Neural crest cell (in vitro differentiated cells): Measurements from ENCODE around the gene L3MBTL3. TPM values are rescaled to one million over a fixed set of nuclear protein-coding genes. Genes with fewer than 3 reads are reported as not detected.
A peak's percentile ranks its signal among the peaks of the same experiment; 100 is the strongest.

ENCODE experiments used
- DNase-seq: peaks from one replicate; pipeline ENCODE4 v3.0.0; 2021; ENCODE audit warnings: low read depth, mixed read lengths, low spot score
- H3K27ac Mint-ChIP-seq: one replicate; pipeline ENCODE4 v1.8.0; 2021; ENCODE audit warnings: mild to moderate bottlenecking, mixed read lengths; ENCODE audit not compliant: unreplicated experiment
- H3K27me3 Mint-ChIP-seq: 2 replicates; pipeline ENCODE4 v1.8.0; 2021; ENCODE audit warnings: low read depth, mild to moderate bottlenecking, mixed read lengths
- H3K36me3 Mint-ChIP-seq: 2 replicates; pipeline ENCODE4 v1.8.0; 2021; ENCODE audit warnings: low read depth, mild to moderate bottlenecking, mixed read lengths
- H3K4me1 Mint-ChIP-seq: 2 replicates; pipeline ENCODE4 v1.8.0; 2021; ENCODE audit warnings: mixed read lengths
- H3K4me3 Mint-ChIP-seq: one replicate; pipeline ENCODE4 v1.8.0; 2021; ENCODE audit warnings: mild to moderate bottlenecking, mixed read lengths
- H3K9me3 Mint-ChIP-seq: 2 replicates; pipeline ENCODE4 v1.8.0; 2021; ENCODE audit warnings: mixed read lengths
- CTCF ChIP-seq: fragments of 200-600 bp; sonication (generic); conservative IDR thresholded peaks from 2 replicates; pipeline ENCODE4 v1.5.0; 2021; ENCODE audit warnings: antibody characterized with exemption, mild to moderate bottlenecking
- total RNA-seq: library from RNA; stranded (reverse); gene quantifications from 2 replicates; pipeline ENCODE4 v1.2.1, GENCODE V29; 2021

Gene L3MBTL3
- total RNA-seq, 1 donor from 2014 or later, result 22.8 TPM

GRCh38 chr6:130057495-130057894, 39.1 kb downstream of the L3MBTL3 start:
- no peak overlapping the region for H3K4me3 Mint-ChIP-seq
- DNase-seq, result no peak

DNA sequence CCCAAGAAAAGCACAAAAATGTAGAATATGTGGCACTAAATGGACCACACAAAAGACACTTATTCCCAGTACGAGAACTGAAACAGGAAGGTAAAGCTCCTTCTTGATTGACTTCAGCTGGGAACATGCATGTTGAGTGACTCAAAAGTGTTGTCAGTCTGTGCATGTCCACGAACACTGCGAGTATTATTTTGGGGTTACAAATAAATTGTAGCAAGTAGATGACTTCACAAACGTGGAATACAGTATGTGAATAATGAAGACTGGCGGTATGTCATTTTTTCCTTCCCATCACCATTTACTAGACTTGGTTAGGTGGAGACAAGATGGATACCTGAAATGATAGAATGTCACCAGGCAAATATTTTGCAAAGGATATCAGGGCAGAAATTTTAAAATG, 45.4 kb downstream of the L3MBTL3 start:
- TF ChIP-seq CTCF, result no peak
- no peak overlapping the region for H3K27ac Mint-ChIP-seq
- peaks cover 20% of the 10 kb centered on the region for H3K36me3 Mint-ChIP-seq
- no peak for DNase-seq
- peaks cover 8% of the 10 kb centered on the region for H3K4me1 Mint-ChIP-seq
- no peaks in the 10 kb centered on the region for H3K27me3 Mint-ChIP-seq
- H3K9me3 Mint-ChIP-seq, result no peaks in the 10 kb centered on the region
- no peak overlapping the region for H3K4me3 Mint-ChIP-seq

More at GRCh38 chr6:130057495-130057894, 39.1 kb downstream of the L3MBTL3 start:
- Mint-ChIP-seq H3K27me3 (no peaks in the 10 kb centered on the region), H3K4me1 (peaks cover 6% of the 10 kb centered on the region), H3K36me3 (peaks cover 38% of the 10 kb centered on the region), H3K27ac (no peak overlapping the region), H3K9me3 (no peaks in the 10 kb centered on the region)
- TF ChIP-seq CTCF, result no peak

DNA sequence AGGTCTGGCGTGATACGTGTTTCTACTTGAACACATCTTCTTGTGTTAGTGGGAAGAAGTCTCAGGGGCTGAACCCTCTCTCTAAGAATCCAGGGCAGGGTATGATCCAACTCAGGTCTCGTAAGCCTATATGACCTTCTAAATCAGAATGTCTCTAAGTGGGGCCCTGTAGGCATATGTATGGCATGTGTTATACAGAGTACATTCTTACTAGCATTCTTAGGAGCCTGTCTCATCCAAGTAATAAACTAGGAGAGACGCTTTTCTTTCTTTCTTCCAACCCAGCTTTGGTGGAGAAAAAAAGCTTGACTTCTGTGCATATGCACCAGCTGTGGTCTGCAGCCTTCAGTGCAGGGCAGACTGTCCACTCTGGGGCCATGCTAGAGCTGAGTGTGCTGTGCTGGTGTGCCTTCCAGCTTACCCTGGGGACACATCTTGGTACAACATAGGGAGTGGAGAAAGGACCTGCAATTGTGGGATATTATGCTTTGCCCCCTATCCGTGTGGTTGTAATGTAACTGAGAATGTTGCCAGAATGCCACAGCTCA, 47.3 kb downstream of the L3MBTL3 start:
- Mint-ChIP-seq H3K27ac (no peak overlapping the region), H3K9me3 (no peaks in the 10 kb centered on the region), H3K27me3 (no peaks in the 10 kb centered on the region), H3K36me3 (peaks cover 25% of the 10 kb centered on the region), H3K4me3 (no peak overlapping the region), H3K4me1 (peaks cover 16% of the 10 kb centered on the region)
- no peak for TF ChIP-seq CTCF
- DNase-seq, result no peak

- TF ChIP-seq CTCF, result no peak
- no peaks in the 10 kb centered on the region for H3K27me3 Mint-ChIP-seq
- no peak for DNase-seq
- no peaks in the 10 kb centered on the region for H3K9me3 Mint-ChIP-seq
- no peak overlapping the region for H3K4me3 Mint-ChIP-seq
- H3K27ac Mint-ChIP-seq, result no peak overlapping the region
- peaks cover 17% of the 10 kb centered on the region for H3K36me3 Mint-ChIP-seq
- H3K4me1 Mint-ChIP-seq, result peaks cover 16% of the 10 kb centered on the region
These were observed 51.1 kb downstream of the L3MBTL3 start for GRCh38 chr6:130069485-130069884.

DNA sequence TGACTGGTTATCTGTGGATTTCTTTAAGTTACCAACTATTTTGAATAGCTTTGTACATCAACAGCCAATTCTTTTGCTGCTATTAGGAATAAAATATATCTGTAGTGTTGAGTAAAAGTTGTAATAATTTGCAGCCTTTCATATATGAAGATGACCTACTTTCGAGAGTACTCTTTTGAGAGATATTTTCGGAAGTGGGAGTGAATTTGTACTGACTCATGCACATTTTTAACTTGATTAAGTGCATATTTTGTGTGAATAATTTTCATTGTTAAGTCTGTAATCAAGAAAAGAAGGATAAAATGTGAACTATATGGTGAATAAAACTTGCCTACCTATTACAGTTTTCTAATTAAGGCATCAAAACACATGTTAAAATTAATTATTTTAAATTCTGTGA, 51.9 kb downstream of the L3MBTL3 start:
- H3K4me1 Mint-ChIP-seq, result peaks cover 16% of the 10 kb centered on the region
- H3K9me3 Mint-ChIP-seq, result no peaks in the 10 kb centered on the region
- H3K27me3 Mint-ChIP-seq, result no peaks in the 10 kb centered on the region
- no peak for TF ChIP-seq CTCF
- no peak for DNase-seq
- no peak overlapping the region for H3K27ac Mint-ChIP-seq
- H3K36me3 Mint-ChIP-seq, result peaks cover 21% of the 10 kb centered on the region
- H3K4me3 Mint-ChIP-seq, result no peak overlapping the region

GRCh38 chr6:130070792-130071191, 52.4 kb downstream of the L3MBTL3 start:
- DNase-seq, result no peak
- TF ChIP-seq CTCF, result no peak
- H3K27ac Mint-ChIP-seq, result peak overlapping the region; percentile 80
- peaks cover 20% of the 10 kb centered on the region for H3K4me1 Mint-ChIP-seq
- peaks cover 22% of the 10 kb centered on the region for H3K36me3 Mint-ChIP-seq
- no peaks in the 10 kb centered on the region for H3K27me3 Mint-ChIP-seq
- H3K4me3 Mint-ChIP-seq, result no peak overlapping the region
- H3K9me3 Mint-ChIP-seq, result no peaks in the 10 kb centered on the region
